Ishikawa (cell line): Measurements from ENCODE around the gene ZNF484.

Source experiments
- TAF1 ChIP-seq: IDR thresholded peaks from 2 replicates; pipeline ENCODE4 v1.6.1; 2012; ENCODE audit warnings: low read depth, mild to moderate bottlenecking
- TF ChIP-seq, protein P1 (sequence below): IDR thresholded peaks from 2 replicates; pipeline ENCODE4 v1.6.1; 2012
- TF ChIP-seq, protein P2 (sequence below): IDR thresholded peaks from 2 replicates; pipeline ENCODE4 v1.6.1; 2012; ENCODE audit warnings: low read depth, mild to moderate bottlenecking

DNA sequence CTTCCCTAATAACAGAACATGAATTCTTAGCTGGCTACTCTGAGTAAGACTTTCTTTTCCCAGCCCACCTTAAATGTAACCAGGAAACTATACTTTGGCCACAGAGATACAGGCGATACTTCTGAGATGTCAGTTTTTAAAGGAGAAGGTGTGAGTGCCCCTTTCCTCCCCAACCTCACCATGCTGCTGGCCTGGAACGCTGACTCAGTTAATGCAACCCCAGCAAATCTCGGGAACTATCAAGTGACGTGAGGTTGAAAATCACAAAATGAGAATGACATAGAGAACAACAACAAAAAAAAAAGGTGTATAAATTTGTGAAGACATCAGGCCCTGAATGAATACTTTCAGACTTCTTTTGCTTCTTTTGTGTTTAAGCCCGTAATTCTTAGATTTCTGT lies 13.7 kb downstream of the ZNF484 start:
- TF ChIP-seq, protein P1, sequence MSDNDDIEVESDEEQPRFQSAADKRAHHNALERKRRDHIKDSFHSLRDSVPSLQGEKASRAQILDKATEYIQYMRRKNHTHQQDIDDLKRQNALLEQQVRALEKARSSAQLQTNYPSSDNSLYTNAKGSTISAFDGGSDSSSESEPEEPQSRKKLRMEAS, result no peak
- no peak for TF ChIP-seq TAF1
- TF ChIP-seq, protein P2, sequence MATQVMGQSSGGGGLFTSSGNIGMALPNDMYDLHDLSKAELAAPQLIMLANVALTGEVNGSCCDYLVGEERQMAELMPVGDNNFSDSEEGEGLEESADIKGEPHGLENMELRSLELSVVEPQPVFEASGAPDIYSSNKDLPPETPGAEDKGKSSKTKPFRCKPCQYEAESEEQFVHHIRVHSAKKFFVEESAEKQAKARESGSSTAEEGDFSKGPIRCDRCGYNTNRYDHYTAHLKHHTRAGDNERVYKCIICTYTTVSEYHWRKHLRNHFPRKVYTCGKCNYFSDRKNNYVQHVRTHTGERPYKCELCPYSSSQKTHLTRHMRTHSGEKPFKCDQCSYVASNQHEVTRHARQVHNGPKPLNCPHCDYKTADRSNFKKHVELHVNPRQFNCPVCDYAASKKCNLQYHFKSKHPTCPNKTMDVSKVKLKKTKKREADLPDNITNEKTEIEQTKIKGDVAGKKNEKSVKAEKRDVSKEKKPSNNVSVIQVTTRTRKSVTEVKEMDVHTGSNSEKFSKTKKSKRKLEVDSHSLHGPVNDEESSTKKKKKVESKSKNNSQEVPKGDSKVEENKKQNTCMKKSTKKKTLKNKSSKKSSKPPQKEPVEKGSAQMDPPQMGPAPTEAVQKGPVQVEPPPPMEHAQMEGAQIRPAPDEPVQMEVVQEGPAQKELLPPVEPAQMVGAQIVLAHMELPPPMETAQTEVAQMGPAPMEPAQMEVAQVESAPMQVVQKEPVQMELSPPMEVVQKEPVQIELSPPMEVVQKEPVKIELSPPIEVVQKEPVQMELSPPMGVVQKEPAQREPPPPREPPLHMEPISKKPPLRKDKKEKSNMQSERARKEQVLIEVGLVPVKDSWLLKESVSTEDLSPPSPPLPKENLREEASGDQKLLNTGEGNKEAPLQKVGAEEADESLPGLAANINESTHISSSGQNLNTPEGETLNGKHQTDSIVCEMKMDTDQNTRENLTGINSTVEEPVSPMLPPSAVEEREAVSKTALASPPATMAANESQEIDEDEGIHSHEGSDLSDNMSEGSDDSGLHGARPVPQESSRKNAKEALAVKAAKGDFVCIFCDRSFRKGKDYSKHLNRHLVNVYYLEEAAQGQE, result no peak
